Measurements from ENCODE around the gene FITM2. TPM values are rescaled to one million over a fixed set of nuclear protein-coding genes. Genes with fewer than 3 reads are reported as not detected.

The FITM2 gene, protein sequence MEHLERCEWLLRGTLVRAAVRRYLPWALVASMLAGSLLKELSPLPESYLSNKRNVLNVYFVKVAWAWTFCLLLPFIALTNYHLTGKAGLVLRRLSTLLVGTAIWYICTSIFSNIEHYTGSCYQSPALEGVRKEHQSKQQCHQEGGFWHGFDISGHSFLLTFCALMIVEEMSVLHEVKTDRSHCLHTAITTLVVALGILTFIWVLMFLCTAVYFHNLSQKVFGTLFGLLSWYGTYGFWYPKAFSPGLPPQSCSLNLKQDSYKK
- total RNA-seq = 8.7 and 9.4 TPM in 2 replicates

DNA sequence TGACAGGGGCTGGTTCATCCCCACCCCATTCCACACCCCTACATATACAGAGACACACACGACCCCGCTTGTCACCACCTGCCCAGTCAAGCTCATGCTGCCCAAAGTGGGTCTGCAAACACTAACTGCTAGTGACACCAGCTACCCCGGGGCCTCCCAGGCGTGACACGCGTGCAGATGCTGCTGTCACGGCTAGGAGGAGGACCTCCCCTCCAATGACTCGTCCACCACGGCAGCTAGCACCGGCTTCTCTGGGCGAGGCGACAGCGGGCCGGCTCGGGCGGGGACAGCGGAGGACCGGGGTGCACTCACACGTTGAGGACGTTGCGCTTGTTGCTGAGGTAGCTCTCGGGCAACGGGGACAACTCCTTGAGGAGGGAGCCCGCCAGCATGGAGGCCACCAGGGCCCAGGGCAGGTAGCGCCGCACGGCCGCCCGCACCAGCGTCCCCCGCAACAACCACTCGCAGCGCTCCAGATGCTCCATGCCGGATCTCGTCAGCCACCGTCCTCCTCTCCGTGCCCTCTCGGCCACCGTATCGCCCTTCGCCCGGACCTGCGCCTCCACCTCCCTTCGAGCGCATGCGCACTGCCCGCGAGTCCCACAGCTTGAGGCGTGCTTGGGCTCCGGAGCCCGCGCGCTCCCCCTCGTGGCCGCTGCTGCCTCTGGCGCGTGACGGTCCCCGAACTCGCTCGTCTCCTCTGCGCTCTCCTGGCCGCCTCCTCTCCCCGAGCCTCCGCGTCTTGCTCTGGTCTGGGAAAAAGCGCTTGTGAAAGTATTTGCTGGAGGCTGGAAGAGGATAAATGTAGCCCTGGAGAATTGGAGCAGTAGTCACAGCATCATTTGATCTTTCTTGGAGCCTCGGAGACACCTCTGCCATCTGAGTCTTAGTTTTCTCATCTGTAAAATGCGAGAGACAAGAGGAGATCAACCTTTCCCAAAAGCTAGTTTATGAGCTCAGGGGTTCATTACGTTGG lies at the start of gene FITM2:
TSS of gene FITM2 (minus strand) at position 539 of the 976 bp plus-strand sequence. CDS start at position 485, 54 bp downstream.

GRCh38 chr20:44355498-44356352 lies 44.7 kb upstream of the FITM2 start, which contains the start of gene HNF4A:
TSS of gene HNF4A (plus strand) at chr20:44355699. CDS start at chr20:44355805, 106 bp downstream.

GRCh38 chr20:44336725-44337380 lies 25.9 kb upstream of the FITM2 start, which contains the start of gene R3HDML:
TSS of gene R3HDML (plus strand) at chr20:44337043. CDS start at chr20:44337158, 115 bp downstream.

Other genes with a start within 250 kb of the FITM2 start
- gene JPH2, start 124.0 kb downstream of the FITM2 start, total RNA-seq = 3.0 and 6.1 TPM in 2 replicates
- gene OSER1, start 100.4 kb downstream of the FITM2 start, total RNA-seq = 52.9 and 67.6 TPM in 2 replicates
- gene GDAP1L1, start 63.9 kb downstream of the FITM2 start, total RNA-seq = not detected in 2 replicates
- gene R3HDML, start 25.8 kb upstream of the FITM2 start, total RNA-seq = not detected in 2 replicates
- gene HNF4A, start 44.5 kb upstream of the FITM2 start, total RNA-seq = 0.12 TPM in 1 of 2 replicates, not detected in the other
- gene TTPAL, start 164.7 kb upstream of the FITM2 start, total RNA-seq = 15.3 and 20.6 TPM in 2 replicates
- gene SERINC3, start 210.9 kb upstream of the FITM2 start, total RNA-seq = 88.6 and 124 TPM in 2 replicates